Endothelial cell of umbilical vein (primary cell): ENCODE results near the gene KLF3. TPM values are rescaled to one million over a fixed set of nuclear protein-coding genes. Genes with fewer than 3 reads are reported as not detected.

Source experiments
- BruUV-seq: library from RNA; stranded (reverse); fragments of 400-500 nt; replicated peaks from 2 replicates; lab custom pipeline; 2021; lab: Mats Ljungman, UMichigan
- CTCF ChIA-PET: fragments of 300-600, 350-600 bp; sonication (Branson Sonifier 250); formaldehyde crosslinking; loops from one replicate; lab custom pipeline; 2021; ENCODE audit warnings: antibody characterized with exemption, inconsistent platforms; lab: Charles Lee
- POLR2A ChIA-PET: fragments of 300-600, 350-600 bp; sonication (Branson Sonifier 250); formaldehyde crosslinking; loops from one replicate; lab custom pipeline; 2021; ENCODE audit warnings: antibody characterized with exemption, inconsistent platforms; lab: Charles Lee
- DNase-seq: peaks from one replicate; pipeline ENCODE4 v3.0.0-alpha.2; 2011; ENCODE audit warnings: low read depth, low spot score
- FAIRE-seq: peaks from 2 replicates; lab custom pipeline; 2011; peaks lifted over from hg19 to GRCh38; lab: Jason Lieb, UNC
- H2AFZ ChIP-seq: 2 replicates; pipeline ENCODE4 v1.6.0; 2012; ENCODE audit warnings: low read depth, low read length, control low read depth, inconsistent platforms
- H3K27ac ChIP-seq: 2 replicates; pipeline ENCODE4 v1.5.1; 2011; ENCODE audit warnings: low read depth, mild to moderate bottlenecking, control low read depth, low read length, moderate library complexity; ENCODE audit not compliant: insufficient read depth
- H3K27me3 ChIP-seq, 2 experiments: 2 replicates each; pipeline versions ENCODE4 v1.6.0 to v1.6.1; 2011; ENCODE audit warnings: low read length in 2 of 2, mixed read lengths in 1 of 2; ENCODE audit not compliant: control insufficient read depth in 2 of 2, insufficient read depth in 2 of 2
- H3K36me3 ChIP-seq, 2 experiments: 2 replicates in 1 of 2; 3 replicates in 1 of 2; pipeline ENCODE4 v1.5.1; 2011; ENCODE audit warnings: low read length in 2 of 2, mild to moderate bottlenecking in 1 of 2, moderate library complexity in 1 of 2; ENCODE audit not compliant: control insufficient read depth in 2 of 2, insufficient read depth in 2 of 2; ENCODE audit errors: extremely low read depth in 1 of 2
- H3K4me1 ChIP-seq: 3 replicates; pipeline ENCODE4 v1.5.1; 2011; ENCODE audit warnings: mild to moderate bottlenecking, low read length; ENCODE audit not compliant: control insufficient read depth, insufficient read depth; ENCODE audit errors: extremely low read depth
- H3K4me2 ChIP-seq: 2 replicates; pipeline ENCODE4 v1.6.1; 2011; ENCODE audit warnings: low read length, control low read depth, mixed read lengths; ENCODE audit not compliant: insufficient read depth
- H3K4me3 ChIP-seq, 3 experiments: fragments of 200-600 bp in 1 of 3; sonication (generic), shearing (Covaris generic) in 1 of 3; replicated peaks in 1 of 3; 2 replicates each; pipeline ENCODE4 v1.5.1; 2011 to 2016; ENCODE audit warnings: control low read depth in 3 of 3, low read length in 3 of 3, mild to moderate bottlenecking in 2 of 3, inconsistent platforms in 1 of 3, low read depth in 1 of 3, moderate library complexity in 1 of 3; ENCODE audit not compliant: insufficient read depth in 1 of 3
- H3K79me2 ChIP-seq: 2 replicates; pipeline ENCODE4 v1.6.0; 2012; ENCODE audit warnings: low read length, inconsistent platforms; ENCODE audit not compliant: control insufficient read depth, insufficient read depth
- H3K9ac ChIP-seq: replicated peaks from 2 replicates; pipeline ENCODE3; 2011; ENCODE audit warnings: low read length, control low read depth; ENCODE audit not compliant: insufficient read depth; ENCODE audit errors: extremely low read depth
- H3K9me1 ChIP-seq: replicated peaks from 3 replicates; pipeline ENCODE4 v1.6.0; 2011; ENCODE audit warnings: mild to moderate bottlenecking, low read length; ENCODE audit not compliant: control insufficient read depth, insufficient read depth; ENCODE audit errors: extremely low read depth
- H3K9me3 ChIP-seq: replicated peaks from 2 replicates; pipeline ENCODE4 v1.5.1; 2012; ENCODE audit warnings: low read length, inconsistent platforms; ENCODE audit not compliant: control insufficient read depth, insufficient read depth
- H4K20me1 ChIP-seq: replicated peaks from 2 replicates; pipeline ENCODE3; 2011; ENCODE audit warnings: mild to moderate bottlenecking, low read length; ENCODE audit not compliant: control insufficient read depth, insufficient read depth; ENCODE audit errors: extremely low read depth
- CTCF ChIP-seq, 2 donors: IDR thresholded peaks; 1 replicate in 1 of 2; 2 replicates in 1 of 2; pipeline ENCODE4 v1.5.1; 2011; ENCODE audit warnings: low read length in 2 of 2, mild to moderate bottlenecking in 2 of 2, moderate library complexity in 2 of 2, control low read depth in 1 of 2, inconsistent platforms in 1 of 2, low read depth in 1 of 2; ENCODE audit not compliant: insufficient read depth in 1 of 2; ENCODE audit errors: extremely low read depth in 1 of 2
- EZH2 ChIP-seq: IDR thresholded peaks from 2 replicates; pipeline ENCODE4 v1.6.1; 2012; ENCODE audit warnings: borderline replicate concordance, low read depth, mild to moderate bottlenecking, moderate library complexity, low read length, inconsistent platforms; ENCODE audit not compliant: severe bottlenecking
- FOS ChIP-seq: IDR thresholded peaks from 2 replicates; pipeline ENCODE4 v1.6.1; 2011; ENCODE audit warnings: mild to moderate bottlenecking, low read length, moderate library complexity, borderline replicate concordance; ENCODE audit not compliant: insufficient read depth
- GATA2 ChIP-seq: IDR thresholded peaks from 2 replicates; pipeline ENCODE4 v1.7.0; 2011; ENCODE audit warnings: low read depth, mild to moderate bottlenecking, moderate library complexity, mixed read lengths, low read length; ENCODE audit not compliant: insufficient read length, insufficient read depth
- JUN ChIP-seq: IDR thresholded peaks from 2 replicates; pipeline ENCODE4 v1.6.1; 2011; ENCODE audit warnings: borderline replicate concordance, low read depth; ENCODE audit not compliant: insufficient read length, insufficient read depth
- MYC ChIP-seq: IDR thresholded peaks from one replicate; pipeline ENCODE4 v1.6.1; 2011; ENCODE audit warnings: mild to moderate bottlenecking, low read depth, low read length
- POLR2A ChIP-seq: IDR thresholded peaks from 2 replicates; pipeline ENCODE4 v1.6.1; 2012; ENCODE audit warnings: low read depth, mild to moderate bottlenecking, control low read depth, low read length
- POLR2AphosphoS5 ChIP-seq: IDR thresholded peaks from 2 replicates; pipeline ENCODE4 v1.6.1; 2012; ENCODE audit warnings: low read depth, mild to moderate bottlenecking, control low read depth, low read length, moderate library complexity; ENCODE audit not compliant: insufficient read depth
- dilution Hi-C: fragments of 300-500 bp; cut with MboI; formaldehyde crosslinking; loops from one replicate; pipeline ENCODE4 v1.15.0; 2019; ENCODE audit warnings: low sequenced_read_pairs; ENCODE audit not compliant: extremely low pct_ligation_motif_present
- intact Hi-C: fragments of 100-400 bp; cut with micrococcal nuclease; formaldehyde crosslinking; loops from one replicate; pipeline ENCODE4 v1.10.0; 2022
- polyA plus RNA-seq, 4 experiments: library from polyadenylated mRNA; depleted of rRNA in 3 of 4; stranded (reverse) in 3 of 4; unstranded in 1 of 4; fragments of >200 nt; gene quantifications; 2 replicates each; pipeline versions ENCODE4 v1.2.1 to v1.2.3, GENCODE V29; 2011 to 2012; ENCODE audit warnings: missing spikeins in 1 of 4
- total RNA-seq: library from RNA; stranded (reverse); gene quantifications from 2 replicates; pipeline ENCODE4 v1.2.3, GENCODE V29; 2021
- TF ChIP-seq, protein P1 (sequence below): IDR thresholded peaks from 2 replicates; pipeline ENCODE4 v1.6.1; 2011; ENCODE audit not compliant: insufficient read depth, insufficient read length

KLF3 gene
- total and polyA plus RNA-seq, 2 donors (not counting 3 experiments of a cell fraction or from before 2014, with no cell fraction given) = 27.7 to 50.5 TPM

- Histone ChIP-seq H4K20me1 (no peaks in the 10 kb centered on the region), H3K27me3 (no peaks in the 10 kb centered on the region), H3K9me1 (no peaks in the 10 kb centered on the region), H2AFZ (no peak overlapping the region), H3K36me3 (no peaks in the 10 kb centered on the region), H3K4me3 (no peak overlapping the region), H3K4me1 (peaks cover 6% of the 10 kb centered on the region), H3K9me3 (no peaks in the 10 kb centered on the region), H3K79me2 (no peaks in the 10 kb centered on the region), H3K27ac (no peak overlapping the region), H3K9ac (no peak overlapping the region), H3K4me2 (no peak overlapping the region)
- intact Hi-C loops = no loop called here
- dilution Hi-C loops = no loop called here
- no peak for TF ChIP-seq POLR2A
- TF ChIP-seq, protein P1, sequence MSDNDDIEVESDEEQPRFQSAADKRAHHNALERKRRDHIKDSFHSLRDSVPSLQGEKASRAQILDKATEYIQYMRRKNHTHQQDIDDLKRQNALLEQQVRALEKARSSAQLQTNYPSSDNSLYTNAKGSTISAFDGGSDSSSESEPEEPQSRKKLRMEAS = no peak
- no peak for TF ChIP-seq FOS
- TF ChIP-seq EZH2 = no peak
- no peak for TF ChIP-seq JUN
- no peak for TF ChIP-seq POLR2AphosphoS5
- no peak for TF ChIP-seq CTCF (IDR thresholded peaks at IDR 0.05; ENCODE audit: extremely low read depth in 1 of 2, insufficient read depth in 1 of 2, low read depth in 1 of 2, low read length in 2 of 2)
- TF ChIP-seq GATA2 = no peak
- TF ChIP-seq MYC = no peak
- DNase-seq (no peak), FAIRE-seq (no peak)
- CTCF ChIA-PET = interaction anchor here (1.7 to 6.8 kb wide), 4 partner anchors 54 to 660 kb away, joined by 6 to 104 read pairs (median 9); no protein-coding TSS in a partner anchor
- POLR2A ChIA-PET = no interaction called here
- BruUV-seq = no TSS peak
These were observed 64.7 kb downstream of the KLF3 start for GRCh38 chr4:38728631-38729141.
